HG03025 (cell line): ENCODE data around the gene SETD1B.
"Not testable (repeated sequence)": the region's sequence is repeated elsewhere in the genome, so short reads cannot be mapped to it uniquely, and the experiment has no call there.

ENCODE experiments used
- ATAC-seq: cut with Tn5 transposase; IDR thresholded peaks from one replicate; pipeline ENCODE4 v1.9.1; 2021; ENCODE audit warnings: mild to moderate bottlenecking, moderate library complexity; ENCODE audit not compliant: unreplicated experiment, low FRiP score

SETD1B gene

GRCh38 chr12:121779422-121779895, 24.4 kb upstream of the SETD1B start:
- ATAC-seq = no peak

GRCh38 chr12:121780429-121780828, 23.4 kb upstream of the SETD1B start:
- ATAC-seq = no peak

- no peak for ATAC-seq
Measured at GRCh38 chr12:121781484-121781997, 22.3 kb upstream of the SETD1B start.

- ATAC-seq = no peak
Measured at GRCh38 chr12:121781998-121782979, 21.5 kb upstream of the SETD1B start.

- no peak for ATAC-seq
Measured at GRCh38 chr12:121783766-121784165, 20.0 kb upstream of the SETD1B start.

- ATAC-seq = no peak
Measured at GRCh38 chr12:121784460-121784859, 19.3 kb upstream of the SETD1B start.

- no peak for ATAC-seq
Measured at GRCh38 chr12:121786440-121786825, 17.4 kb upstream of the SETD1B start.

GRCh38 chr12:121787063-121788025, 16.5 kb upstream of the SETD1B start:
- no peak for ATAC-seq

- ATAC-seq = no peak
Measured at GRCh38 chr12:121788176-121788818, 15.5 kb upstream of the SETD1B start.

GRCh38 chr12:121789233-121789781, 14.5 kb upstream of the SETD1B start:
- no peak for ATAC-seq

GRCh38 chr12:121789800-121790728, 13.7 kb upstream of the SETD1B start:
- peak; percentile 31 for ATAC-seq

GRCh38 chr12:121790785-121791184, 13.0 kb upstream of the SETD1B start:
- not testable (repeated sequence) for ATAC-seq

GRCh38 chr12:121791671-121792551, 11.9 kb upstream of the SETD1B start:
- ATAC-seq = no peak

- ATAC-seq = no peak
Measured at GRCh38 chr12:121792607-121793439, 11.0 kb upstream of the SETD1B start.

GRCh38 chr12:121793440-121793837, 10.4 kb upstream of the SETD1B start, which contains the start of gene RHOF:
Gene RHOF, minus strand, starts transcription at chr12:121793688. Its CDS starts 55 bp downstream, at chr12:121793633.
- peak; percentile 19 for ATAC-seq

- peak; percentile 42 for ATAC-seq
Measured at GRCh38 chr12:121793838-121794533, 9.8 kb upstream of the SETD1B start.
